Calu3 (cell line): ENCODE results near the gene ELP6. TPM values are rescaled to one million over a fixed set of nuclear protein-coding genes. Genes with fewer than 3 reads are reported as not detected.
A peak's percentile ranks its signal among the peaks of the same experiment; 100 is the strongest.

Experiments
- BruUV-seq: library from RNA; stranded (reverse); fragments of 400-500 nt; replicated peaks from 2 replicates; lab custom pipeline; 2021; lab: Mats Ljungman, UMichigan
- CTCF ChIA-PET: fragments of 300-600 bp; sonication (Branson Sonifier 250); formaldehyde crosslinking; loops from one replicate; lab custom pipeline; 2022; ENCODE audit warnings: antibody characterized with exemption; lab: Charles Lee
- DNase-seq: peaks from one replicate; pipeline ENCODE4 v3.0.0; 2022
- H3K27ac Mint-ChIP-seq: one replicate; pipeline ENCODE4 v1.8.0; 2022; ENCODE audit warnings: mixed read lengths; ENCODE audit not compliant: unreplicated experiment
- H3K27me3 Mint-ChIP-seq: one replicate; pipeline ENCODE4 v1.8.0; 2022; ENCODE audit warnings: mixed read lengths; ENCODE audit not compliant: unreplicated experiment
- H3K36me3 Mint-ChIP-seq: one replicate; pipeline ENCODE4 v1.8.0; 2022; ENCODE audit warnings: mild to moderate bottlenecking, moderate library complexity, mixed read lengths; ENCODE audit not compliant: insufficient read depth, unreplicated experiment
- H3K4me1 Mint-ChIP-seq: one replicate; pipeline ENCODE4 v1.8.0; 2022; ENCODE audit warnings: mild to moderate bottlenecking, low read depth, mixed read lengths; ENCODE audit not compliant: unreplicated experiment
- H3K4me3 Mint-ChIP-seq: one replicate; pipeline ENCODE4 v1.8.0; 2022; ENCODE audit warnings: mild to moderate bottlenecking, low read depth, moderate library complexity, mixed read lengths; ENCODE audit not compliant: unreplicated experiment
- H3K9me3 Mint-ChIP-seq: one replicate; pipeline ENCODE4 v1.8.0; 2022; ENCODE audit warnings: low read depth, mixed read lengths; ENCODE audit not compliant: unreplicated experiment
- intact Hi-C: fragments of 100-400 bp; cut with micrococcal nuclease; formaldehyde crosslinking; loops from one replicate; pipeline ENCODE4 v1.10.0; 2022; ENCODE audit not compliant: unreplicated experiment
- total RNA-seq: library from RNA; stranded (reverse); gene quantifications from 2 replicates; pipeline ENCODE4 v1.2.3, GENCODE V29; 2022
- TF ChIP-seq, protein P1 (sequence below): fragments of 200-600 bp; IDR thresholded peaks from one replicate; pipeline ENCODE4 v1.8.0; 2022; ENCODE audit warnings: antibody characterized with exemption; ENCODE audit not compliant: unreplicated experiment

Gene ELP6
- total RNA-seq, 1 experiment from 2014 or later: 23.6 TPM

- Mint-ChIP-seq H3K9me3 (no peaks in the 10 kb centered on the region), H3K4me1 (no peaks in the 10 kb centered on the region), H3K36me3 (peaks cover 3% of the 10 kb centered on the region), H3K4me3 (no peak overlapping the region), H3K27me3 (peaks cover 19% of the 10 kb centered on the region), H3K27ac (no peak overlapping the region)
- no TSS peak for BruUV-seq
- intact Hi-C loops: no loop called here
- TF ChIP-seq, protein P1, sequence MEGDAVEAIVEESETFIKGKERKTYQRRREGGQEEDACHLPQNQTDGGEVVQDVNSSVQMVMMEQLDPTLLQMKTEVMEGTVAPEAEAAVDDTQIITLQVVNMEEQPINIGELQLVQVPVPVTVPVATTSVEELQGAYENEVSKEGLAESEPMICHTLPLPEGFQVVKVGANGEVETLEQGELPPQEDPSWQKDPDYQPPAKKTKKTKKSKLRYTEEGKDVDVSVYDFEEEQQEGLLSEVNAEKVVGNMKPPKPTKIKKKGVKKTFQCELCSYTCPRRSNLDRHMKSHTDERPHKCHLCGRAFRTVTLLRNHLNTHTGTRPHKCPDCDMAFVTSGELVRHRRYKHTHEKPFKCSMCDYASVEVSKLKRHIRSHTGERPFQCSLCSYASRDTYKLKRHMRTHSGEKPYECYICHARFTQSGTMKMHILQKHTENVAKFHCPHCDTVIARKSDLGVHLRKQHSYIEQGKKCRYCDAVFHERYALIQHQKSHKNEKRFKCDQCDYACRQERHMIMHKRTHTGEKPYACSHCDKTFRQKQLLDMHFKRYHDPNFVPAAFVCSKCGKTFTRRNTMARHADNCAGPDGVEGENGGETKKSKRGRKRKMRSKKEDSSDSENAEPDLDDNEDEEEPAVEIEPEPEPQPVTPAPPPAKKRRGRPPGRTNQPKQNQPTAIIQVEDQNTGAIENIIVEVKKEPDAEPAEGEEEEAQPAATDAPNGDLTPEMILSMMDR: no peak
- DNase-seq: no peak
- CTCF ChIA-PET: no interaction called here
These were observed 22.8 kb upstream of the ELP6 start for GRCh38 chr3:47536221-47536891.

- H3K36me3 Mint-ChIP-seq: peaks cover 3% of the 10 kb centered on the region
- peaks cover 15% of the 10 kb centered on the region for H3K27me3 Mint-ChIP-seq
- intact Hi-C loops: no loop called here
- TF ChIP-seq, protein P1: no peak
- H3K4me3 Mint-ChIP-seq: no peak overlapping the region
- CTCF ChIA-PET: interaction anchor here (0.6 kb wide), 1 partner anchor 86 kb away, joined by 4 read pairs; no protein-coding TSS in a partner anchor
- no TSS peak for BruUV-seq
- H3K9me3 Mint-ChIP-seq: no peaks in the 10 kb centered on the region
- no peaks in the 10 kb centered on the region for H3K4me1 Mint-ChIP-seq
- H3K27ac Mint-ChIP-seq: no peak overlapping the region
- no peak for DNase-seq
These were observed 20.5 kb upstream of the ELP6 start for GRCh38 chr3:47533996-47534454.

- DNase-seq: no peak
- Mint-ChIP-seq H3K4me1 (no peaks in the 10 kb centered on the region), H3K4me3 (no peak overlapping the region), H3K27ac (no peak overlapping the region), H3K9me3 (no peaks in the 10 kb centered on the region), H3K27me3 (peaks cover 15% of the 10 kb centered on the region), H3K36me3 (peaks cover 3% of the 10 kb centered on the region)
- intact Hi-C loops: no loop called here
- BruUV-seq: no TSS peak
- CTCF ChIA-PET: interaction anchor here (0.6 kb wide), 1 partner anchor 86 kb away, joined by 4 read pairs; no protein-coding TSS in a partner anchor
- TF ChIP-seq, protein P1: no peak
These were observed 20.0 kb upstream of the ELP6 start for GRCh38 chr3:47533481-47533880.

GRCh38 chr3:47527952-47528725 lies 14.6 kb upstream of the ELP6 start:
- peak; percentile 18 for DNase-seq
- Mint-ChIP-seq H3K9me3 (no peaks in the 10 kb centered on the region), H3K27me3 (no peaks in the 10 kb centered on the region), H3K27ac (peak overlapping the region; percentile 62), H3K4me3 (no peak overlapping the region), H3K36me3 (peaks cover 5% of the 10 kb centered on the region), H3K4me1 (peaks cover 15% of the 10 kb centered on the region)
- TF ChIP-seq, protein P1: no peak
- CTCF ChIA-PET: interaction anchor here (0.6 to 0.7 kb wide), 4 partner anchors 37 to 1439 kb away, joined by 3 to 4 read pairs (median 4); no protein-coding TSS in a partner anchor
- BruUV-seq: no TSS peak
- intact Hi-C loops: no loop called here
